ACC112 (cell line): ENCODE data around the gene SBK2.
A peak's percentile ranks its signal among the peaks of the same experiment; 100 is the strongest.
"Not testable (repeated sequence)": the region's sequence is repeated elsewhere in the genome, so short reads cannot be mapped to it uniquely, and the experiment has no call there.

Experiments
- H2AFZ ChIP-seq: fragments of 200-600 bp; sonication (generic); one replicate; pipeline ENCODE4 v1.6.0; 2017; ENCODE audit warnings: antibody characterized with exemption, low read length; ENCODE audit not compliant: unreplicated experiment
- H3K27ac ChIP-seq: fragments of 200-600 bp; sonication (generic); 2 replicates; pipeline ENCODE4 v1.5.1; 2014; ENCODE audit warnings: low read depth, mild to moderate bottlenecking, antibody characterized with exemption, low read length, moderate library complexity
- H3K27me3 ChIP-seq: fragments of 200-600 bp; sonication (generic); 2 replicates; pipeline ENCODE4 v1.6.1; 2014; ENCODE audit warnings: mild to moderate bottlenecking, antibody characterized with exemption, low read length, moderate library complexity, mixed read lengths; ENCODE audit not compliant: insufficient read depth
- H3K36me3 ChIP-seq: fragments of 200-600 bp; sonication (generic); 2 replicates; pipeline ENCODE4 v1.6.1; 2016; ENCODE audit warnings: mild to moderate bottlenecking, antibody characterized with exemption, low read length, moderate library complexity, mixed read lengths; ENCODE audit not compliant: insufficient read depth
- H3K4me1 ChIP-seq: fragments of 200-600 bp; sonication (generic); one replicate; pipeline ENCODE4 v1.6.1; 2016; ENCODE audit warnings: low read length, mixed read lengths; ENCODE audit not compliant: insufficient read depth, unreplicated experiment, control insufficient read depth
- H3K4me3 ChIP-seq: fragments of 200-600 bp; sonication (generic); 2 replicates; pipeline ENCODE4 v1.5.1; 2014; ENCODE audit warnings: mild to moderate bottlenecking, low read depth, low read length
- H3K79me2 ChIP-seq: fragments of 200-600 bp; sonication (generic); one replicate; pipeline ENCODE4 v1.6.0; 2016; ENCODE audit warnings: low read length; ENCODE audit not compliant: control insufficient read depth, unreplicated experiment, insufficient read depth

SBK2 gene

DNA sequence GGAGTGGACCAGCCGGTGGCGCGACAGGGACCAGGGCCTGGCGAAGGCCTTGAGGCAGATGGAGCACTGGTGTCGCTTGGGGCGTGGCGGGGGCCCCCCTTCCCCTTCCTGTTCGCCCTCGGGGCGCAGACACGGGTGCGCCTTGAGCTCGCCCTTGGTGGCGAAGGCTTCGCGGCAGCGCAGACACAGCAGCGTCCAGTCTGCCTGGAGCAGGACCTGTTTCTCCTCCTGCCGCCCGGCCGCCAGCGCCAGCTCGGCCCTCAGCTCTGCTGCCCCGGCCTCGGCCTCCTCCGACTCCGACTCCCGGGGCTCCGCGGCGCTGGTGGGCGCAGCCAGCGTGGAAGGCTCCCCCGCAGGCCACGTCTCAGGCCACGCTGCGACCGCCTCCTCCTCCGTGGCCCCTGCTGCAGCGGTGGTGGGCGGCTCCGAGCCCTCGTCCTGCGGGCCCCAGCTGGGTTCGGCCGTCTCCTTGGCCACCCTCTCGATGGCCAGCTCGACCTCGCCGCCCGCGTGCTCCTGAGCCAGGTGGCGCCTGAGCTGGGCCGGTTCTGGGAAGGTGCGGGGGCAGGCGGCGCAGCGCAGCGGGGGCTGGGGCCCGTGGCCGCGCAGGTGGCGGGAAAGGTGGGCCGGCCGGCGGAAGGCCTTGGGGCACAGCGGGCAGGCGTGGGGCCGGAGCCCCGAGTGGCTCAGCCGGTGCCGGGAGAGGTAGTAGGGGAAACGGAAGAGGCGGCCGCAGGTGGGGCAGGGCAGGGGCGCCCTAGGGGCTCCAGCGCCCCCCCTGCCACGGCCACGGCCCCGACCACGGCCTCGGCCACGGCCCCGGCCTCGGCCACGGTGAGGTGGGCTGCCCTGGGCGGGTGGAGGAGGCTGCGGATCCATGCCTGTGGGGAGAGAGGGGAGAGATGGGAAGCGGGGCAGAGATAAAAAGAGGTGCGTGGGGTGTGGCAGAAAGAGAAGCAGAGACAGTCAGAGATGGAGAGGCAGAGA lies 42.1 kb upstream of the SBK2 start:
- Histone ChIP-seq H3K27ac (no peak overlapping the region), H3K36me3 (no peaks in the 10 kb centered on the region), H3K4me3 (peak overlapping the region; percentile 91), H3K27me3 (no peaks in the 10 kb centered on the region), H3K79me2 (peaks cover 13% of the 10 kb centered on the region), H2AFZ (no peak overlapping the region), H3K4me1 (no peaks in the 10 kb centered on the region)

DNA sequence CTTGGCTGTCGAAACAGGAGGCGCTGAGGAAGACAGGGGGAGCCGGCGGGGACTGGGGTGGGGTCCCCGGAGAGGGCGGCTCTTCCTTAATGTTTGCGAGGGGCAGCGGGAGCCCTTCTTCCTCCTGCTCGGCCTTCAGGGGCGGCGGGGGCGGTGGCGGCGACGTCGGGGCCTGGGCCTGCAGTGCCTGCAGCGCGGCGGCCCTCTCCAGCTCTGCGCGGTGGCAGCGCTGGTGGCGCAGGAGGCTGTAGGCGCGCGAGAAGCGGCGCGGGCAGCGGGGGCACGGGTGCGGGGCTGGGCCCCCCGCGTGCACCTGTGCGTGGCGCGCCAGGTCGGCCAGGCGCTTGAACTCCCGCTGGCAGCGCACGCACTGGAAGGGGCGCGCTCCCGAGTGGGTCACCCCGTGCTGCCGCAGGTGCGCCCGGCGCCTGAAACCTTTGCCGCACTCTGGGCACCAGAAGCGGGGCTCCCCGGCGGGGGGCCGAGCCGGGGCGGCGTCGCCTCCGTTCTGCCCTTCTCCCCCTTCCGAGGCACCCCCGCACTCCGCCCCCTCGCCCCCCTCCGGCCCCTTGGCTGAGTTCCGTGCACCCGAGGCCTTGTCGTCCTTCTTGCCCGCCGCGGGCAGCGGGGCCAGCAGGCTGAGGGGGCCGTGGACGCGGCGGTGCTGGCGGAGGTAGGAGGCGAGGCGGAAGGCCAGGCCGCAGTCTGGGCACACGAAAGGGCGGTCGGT lies 41.3 kb upstream of the SBK2 start:
- Histone ChIP-seq H3K27ac (no peak overlapping the region), H3K36me3 (no peaks in the 10 kb centered on the region), H3K4me3 (no peak overlapping the region), H3K79me2 (peaks cover 13% of the 10 kb centered on the region), H3K27me3 (no peaks in the 10 kb centered on the region), H3K4me1 (no peaks in the 10 kb centered on the region), H2AFZ (no peak overlapping the region)

GRCh38 chr19:55576746-55577145 lies 39.8 kb upstream of the SBK2 start:
- Histone ChIP-seq H3K79me2 (peaks cover 13% of the 10 kb centered on the region), H2AFZ (no peak overlapping the region), H3K4me1 (no peaks in the 10 kb centered on the region), H3K4me3 (no peak overlapping the region), H3K27ac (no peak overlapping the region), H3K36me3 (no peaks in the 10 kb centered on the region), H3K27me3 (no peaks in the 10 kb centered on the region)

DNA sequence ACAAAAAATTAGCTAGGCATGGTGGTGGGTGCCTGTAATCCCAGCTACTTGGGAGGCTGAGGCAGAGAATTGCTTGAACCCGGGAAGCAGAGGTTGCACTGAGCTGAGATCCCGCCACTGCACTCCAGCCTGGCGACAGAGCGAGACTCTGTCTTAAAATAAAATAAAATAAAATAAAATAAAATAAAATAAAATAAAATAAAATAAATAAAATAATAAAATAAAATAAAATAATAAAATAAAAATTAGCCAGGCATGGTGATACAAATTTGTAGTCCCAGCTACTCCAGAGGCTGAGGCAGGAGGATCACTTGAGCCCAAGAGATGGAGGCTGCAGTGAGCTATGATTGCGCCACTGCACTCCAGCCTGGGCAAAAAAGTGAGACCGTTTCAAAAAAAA lies 37.0 kb upstream of the SBK2 start:
- not testable (repeated sequence) for H2AFZ ChIP-seq, H3K27ac ChIP-seq, H3K4me3 ChIP-seq, H3K36me3 ChIP-seq, H3K4me1 ChIP-seq, H3K79me2 ChIP-seq, H3K27me3 ChIP-seq

- H3K27ac ChIP-seq, H3K4me3 ChIP-seq, H3K27me3 ChIP-seq, H3K79me2 ChIP-seq, H3K36me3 ChIP-seq, H3K4me1 ChIP-seq, H2AFZ ChIP-seq: not testable (repeated sequence)
Measured at GRCh38 chr19:55569477-55569876, 32.5 kb upstream of the SBK2 start.

GRCh38 chr19:55567708-55568328 lies 30.9 kb upstream of the SBK2 start:
- Histone ChIP-seq H3K4me1 (no peaks in the 10 kb centered on the region), H3K79me2 (no peaks in the 10 kb centered on the region), H3K4me3 (no peak overlapping the region)

GRCh38 chr19:55566823-55567222 lies 29.9 kb upstream of the SBK2 start:
- no peak overlapping the region for H2AFZ ChIP-seq
- H3K27ac ChIP-seq: no peak overlapping the region
- no peaks in the 10 kb centered on the region for H3K27me3 ChIP-seq
- H3K4me3 ChIP-seq: no peak overlapping the region
- H3K79me2 ChIP-seq: no peaks in the 10 kb centered on the region
- H3K4me1 ChIP-seq: no peaks in the 10 kb centered on the region
- no peaks in the 10 kb centered on the region for H3K36me3 ChIP-seq

More at GRCh38 chr19:55567708-55568328, 30.9 kb upstream of the SBK2 start:
- no peak overlapping the region for H3K27ac ChIP-seq
- H3K27me3 ChIP-seq: no peaks in the 10 kb centered on the region
- H2AFZ ChIP-seq: no peak overlapping the region
- H3K36me3 ChIP-seq: no peaks in the 10 kb centered on the region

GRCh38 chr19:55563261-55563690 lies 26.3 kb upstream of the SBK2 start:
- no peak overlapping the region for H3K4me3 ChIP-seq
- H3K4me1 ChIP-seq: no peaks in the 10 kb centered on the region
- H3K27me3 ChIP-seq: no peaks in the 10 kb centered on the region
- H3K36me3 ChIP-seq: no peaks in the 10 kb centered on the region
- H3K27ac ChIP-seq: no peak overlapping the region
- H2AFZ ChIP-seq: no peak overlapping the region
- H3K79me2 ChIP-seq: no peaks in the 10 kb centered on the region

DNA sequence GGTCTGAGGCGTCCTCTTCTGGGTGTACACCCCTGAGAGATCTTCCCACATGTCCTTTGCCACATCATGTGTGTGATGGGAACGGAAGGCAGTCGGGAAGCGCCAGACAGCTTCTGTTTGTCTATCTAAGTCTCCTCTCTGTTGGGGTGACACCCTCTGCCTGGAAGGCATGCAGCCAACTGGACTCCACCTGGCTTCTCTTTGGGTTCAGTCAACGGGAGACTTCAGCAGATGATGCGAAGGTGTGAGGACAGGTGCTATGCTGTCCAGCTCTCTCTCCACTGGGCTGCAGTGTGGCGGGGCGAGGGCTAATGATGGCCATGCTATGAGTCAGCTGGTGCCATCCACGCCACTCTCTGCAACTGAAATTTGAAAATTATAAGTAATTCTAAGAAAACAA lies 22.8 kb upstream of the SBK2 start:
- no peak overlapping the region for H3K27ac ChIP-seq
- H3K36me3 ChIP-seq: no peaks in the 10 kb centered on the region
- no peaks in the 10 kb centered on the region for H3K79me2 ChIP-seq
- H3K27me3 ChIP-seq: no peaks in the 10 kb centered on the region
- H3K4me3 ChIP-seq: no peak overlapping the region
- no peak overlapping the region for H2AFZ ChIP-seq
- H3K4me1 ChIP-seq: no peaks in the 10 kb centered on the region

DNA sequence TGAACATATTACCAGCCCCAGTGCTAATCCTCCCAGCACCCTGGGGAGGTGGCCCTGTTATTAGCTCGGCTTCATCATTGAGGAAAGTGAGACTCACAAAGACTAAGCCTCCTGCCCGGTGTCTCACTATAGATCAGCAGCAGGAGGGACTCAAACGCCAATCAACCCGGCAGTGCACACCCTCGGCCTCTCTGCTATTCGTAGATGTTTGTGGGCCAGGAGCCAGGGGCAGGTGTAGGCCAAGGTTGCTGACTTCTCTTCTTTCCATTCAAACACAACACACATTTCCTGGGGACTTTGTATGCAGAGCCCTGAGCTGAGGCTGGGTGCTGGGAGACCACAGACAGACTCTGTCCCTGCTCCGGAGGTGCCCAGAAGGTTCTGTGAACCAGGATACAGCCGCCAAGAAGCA lies 17.8 kb upstream of the SBK2 start:
- Histone ChIP-seq H3K36me3 (no peaks in the 10 kb centered on the region), H3K79me2 (no peaks in the 10 kb centered on the region), H3K4me3 (no peak overlapping the region), H2AFZ (no peak overlapping the region), H3K27ac (no peak overlapping the region), H3K4me1 (peaks cover 18% of the 10 kb centered on the region), H3K27me3 (no peaks in the 10 kb centered on the region)
